Loucy (cell line): ENCODE results near the gene ZNF79.

Experiments
- H2AFZ ChIP-seq: fragments of 200-600 bp; sonication (generic); 2 replicates; pipeline ENCODE4 v1.6.0; 2016; ENCODE audit warnings: antibody characterized with exemption, mild to moderate bottlenecking, low read length, moderate library complexity
- H3F3A ChIP-seq: fragments of 200-600 bp; 2 replicates; pipeline ENCODE4 v1.6.0; 2016; ENCODE audit warnings: antibody characterized with exemption, low read depth, mild to moderate bottlenecking
- H3K27me3 ChIP-seq: fragments of 200-600 bp; sonication (generic); 2 replicates; pipeline ENCODE4 v1.6.1; 2014; ENCODE audit warnings: low read length, mild to moderate bottlenecking; ENCODE audit not compliant: insufficient read depth, poor library complexity, severe bottlenecking
- H3K36me3 ChIP-seq: fragments of 200-600 bp; sonication (generic); 2 replicates; pipeline ENCODE4 v1.6.1; 2016; ENCODE audit warnings: low read length; ENCODE audit not compliant: insufficient read depth
- H3K4me1 ChIP-seq: fragments of 200-600 bp; sonication (generic); 2 replicates; pipeline ENCODE4 v1.5.1; 2014; ENCODE audit warnings: low read length, mild to moderate bottlenecking; ENCODE audit not compliant: insufficient read depth, poor library complexity, severe bottlenecking
- H3K4me2 ChIP-seq: fragments of 200-600 bp; sonication (generic); 2 replicates; pipeline ENCODE4 v1.6.0; 2014; ENCODE audit warnings: antibody characterized with exemption, low read length, low read depth, mild to moderate bottlenecking; ENCODE audit not compliant: poor library complexity, severe bottlenecking
- H3K4me3 ChIP-seq: fragments of 200-600 bp; sonication (generic); 2 replicates; pipeline ENCODE4 v1.5.1; 2014; ENCODE audit warnings: low read length, mild to moderate bottlenecking, mixed read lengths; ENCODE audit not compliant: poor library complexity, severe bottlenecking
- H3K79me2 ChIP-seq: fragments of 200-600 bp; sonication (generic); 2 replicates; pipeline ENCODE4 v1.6.1; 2014; ENCODE audit warnings: low read length; ENCODE audit not compliant: insufficient read depth
- H3K9ac ChIP-seq: fragments of 200-600 bp; sonication (generic); 2 replicates; pipeline ENCODE4 v1.6.0; 2014; ENCODE audit warnings: mild to moderate bottlenecking, low read depth, low read length, moderate library complexity; ENCODE audit not compliant: poor library complexity, severe bottlenecking
- H3K9me2 ChIP-seq: fragments of 200-600 bp; sonication (generic); replicated peaks from 2 replicates; pipeline ENCODE4 v1.6.1; 2016; ENCODE audit warnings: low read depth, low read length, mixed read lengths
- H3K9me3 ChIP-seq: fragments of 200-600 bp; sonication (generic); 2 replicates; pipeline ENCODE4 v1.6.1; 2014; ENCODE audit warnings: mild to moderate bottlenecking, antibody characterized with exemption, low read length, low read depth; ENCODE audit not compliant: insufficient read depth
- H4K20me1 ChIP-seq: fragments of 200-600 bp; sonication (generic); 2 replicates; pipeline ENCODE4 v1.6.0; 2014; ENCODE audit warnings: antibody characterized with exemption, low read length, mild to moderate bottlenecking; ENCODE audit not compliant: insufficient read depth, poor library complexity, severe bottlenecking
- EZH2phosphoT487 ChIP-seq: fragments of 200-600 bp; IDR thresholded peaks from 2 replicates; pipeline ENCODE4 v1.6.1; 2018; ENCODE audit warnings: antibody characterized with exemption, mild to moderate bottlenecking, moderate library complexity, borderline replicate concordance
- TF ChIP-seq, protein P1 (sequence below): fragments of 200-600 bp; sonication (generic); conservative IDR thresholded peaks from 2 replicates; pipeline ENCODE4 v1.5.1; 2014; ENCODE audit warnings: mild to moderate bottlenecking, antibody characterized with exemption, low read length

Gene ZNF79

GRCh38 chr9:127415657-127416056 is 8.5 kb upstream of the ZNF79 start:
- Histone ChIP-seq H3K9me3 (no peaks in the 10 kb centered on the region), H3F3A (no peaks in the 10 kb centered on the region), H3K9ac (no peak overlapping the region), H4K20me1 (no peaks in the 10 kb centered on the region), H3K79me2 (no peaks in the 10 kb centered on the region), H3K27me3 (peaks cover 5% of the 10 kb centered on the region), H3K36me3 (no peaks in the 10 kb centered on the region), H3K9me2 (no peaks in the 10 kb centered on the region), H3K4me3 (no peak overlapping the region), H3K4me2 (no peak overlapping the region), H2AFZ (no peak overlapping the region), H3K4me1 (no peaks in the 10 kb centered on the region)
- no peak for TF ChIP-seq EZH2phosphoT487

GRCh38 chr9:127417131-127418036 is 6.8 kb upstream of the ZNF79 start:
- peaks cover under 1% of the 10 kb centered on the region for H3K4me1 ChIP-seq
- H3K9ac ChIP-seq = no peak overlapping the region
- H3K79me2 ChIP-seq = peaks cover 1% of the 10 kb centered on the region; the same call in 1 of the 2 replicates
- H2AFZ ChIP-seq = no peak overlapping the region
- H4K20me1 ChIP-seq = no peaks in the 10 kb centered on the region
- no peaks in the 10 kb centered on the region for H3K9me3 ChIP-seq
- TF ChIP-seq, protein P1, sequence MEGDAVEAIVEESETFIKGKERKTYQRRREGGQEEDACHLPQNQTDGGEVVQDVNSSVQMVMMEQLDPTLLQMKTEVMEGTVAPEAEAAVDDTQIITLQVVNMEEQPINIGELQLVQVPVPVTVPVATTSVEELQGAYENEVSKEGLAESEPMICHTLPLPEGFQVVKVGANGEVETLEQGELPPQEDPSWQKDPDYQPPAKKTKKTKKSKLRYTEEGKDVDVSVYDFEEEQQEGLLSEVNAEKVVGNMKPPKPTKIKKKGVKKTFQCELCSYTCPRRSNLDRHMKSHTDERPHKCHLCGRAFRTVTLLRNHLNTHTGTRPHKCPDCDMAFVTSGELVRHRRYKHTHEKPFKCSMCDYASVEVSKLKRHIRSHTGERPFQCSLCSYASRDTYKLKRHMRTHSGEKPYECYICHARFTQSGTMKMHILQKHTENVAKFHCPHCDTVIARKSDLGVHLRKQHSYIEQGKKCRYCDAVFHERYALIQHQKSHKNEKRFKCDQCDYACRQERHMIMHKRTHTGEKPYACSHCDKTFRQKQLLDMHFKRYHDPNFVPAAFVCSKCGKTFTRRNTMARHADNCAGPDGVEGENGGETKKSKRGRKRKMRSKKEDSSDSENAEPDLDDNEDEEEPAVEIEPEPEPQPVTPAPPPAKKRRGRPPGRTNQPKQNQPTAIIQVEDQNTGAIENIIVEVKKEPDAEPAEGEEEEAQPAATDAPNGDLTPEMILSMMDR = no peak
- no peak for TF ChIP-seq EZH2phosphoT487
- no peak overlapping the region for H3K4me2 ChIP-seq
- H3K27me3 ChIP-seq = peaks cover 5% of the 10 kb centered on the region
- H3K4me3 ChIP-seq = no peak overlapping the region
- H3F3A ChIP-seq = no peaks in the 10 kb centered on the region
- H3K36me3 ChIP-seq = no peaks in the 10 kb centered on the region
- no peaks in the 10 kb centered on the region for H3K9me2 ChIP-seq

DNA sequence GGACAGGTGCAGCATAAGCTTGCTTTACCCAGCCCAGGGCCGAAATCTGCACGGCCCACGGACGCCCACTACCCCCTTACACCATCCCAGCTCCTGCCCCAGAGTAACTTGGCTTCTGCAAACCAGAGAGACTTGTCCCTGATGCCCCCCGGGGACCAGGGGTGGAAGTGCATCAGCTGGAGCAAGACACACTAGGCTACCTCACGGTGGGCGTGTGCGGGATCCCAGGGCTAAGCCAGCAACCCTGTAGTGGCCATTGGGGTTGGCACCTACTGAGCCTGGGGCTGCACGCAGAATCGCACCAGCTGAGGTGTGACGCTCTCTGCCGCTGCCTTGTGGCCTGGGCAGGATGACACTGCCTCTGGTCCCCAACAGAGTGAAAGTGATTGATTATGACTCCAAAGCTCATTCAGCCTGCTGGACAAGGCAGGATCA is 6.1 kb upstream of the ZNF79 start:
- H3K4me3 ChIP-seq = no peak overlapping the region
- H3K36me3 ChIP-seq = no peaks in the 10 kb centered on the region
- peaks cover 8% of the 10 kb centered on the region for H3K79me2 ChIP-seq
- no peak for TF ChIP-seq EZH2phosphoT487
- TF ChIP-seq, protein P1 = peak; percentile 65
- H3K9me2 ChIP-seq = no peaks in the 10 kb centered on the region
- no peaks in the 10 kb centered on the region for H3K9me3 ChIP-seq
- H3K4me2 ChIP-seq = no peak overlapping the region
- no peaks in the 10 kb centered on the region for H4K20me1 ChIP-seq
- H3K27me3 ChIP-seq = peaks cover 5% of the 10 kb centered on the region
- H3F3A ChIP-seq = no peaks in the 10 kb centered on the region
- peaks cover 7% of the 10 kb centered on the region for H3K4me1 ChIP-seq
- no peak overlapping the region for H2AFZ ChIP-seq
- no peak overlapping the region for H3K9ac ChIP-seq
